Measurements from ENCODE around the gene C1QL2.
A peak's percentile ranks its signal among the peaks of the same experiment; 100 is the strongest.

Gene C1QL2

DNA sequence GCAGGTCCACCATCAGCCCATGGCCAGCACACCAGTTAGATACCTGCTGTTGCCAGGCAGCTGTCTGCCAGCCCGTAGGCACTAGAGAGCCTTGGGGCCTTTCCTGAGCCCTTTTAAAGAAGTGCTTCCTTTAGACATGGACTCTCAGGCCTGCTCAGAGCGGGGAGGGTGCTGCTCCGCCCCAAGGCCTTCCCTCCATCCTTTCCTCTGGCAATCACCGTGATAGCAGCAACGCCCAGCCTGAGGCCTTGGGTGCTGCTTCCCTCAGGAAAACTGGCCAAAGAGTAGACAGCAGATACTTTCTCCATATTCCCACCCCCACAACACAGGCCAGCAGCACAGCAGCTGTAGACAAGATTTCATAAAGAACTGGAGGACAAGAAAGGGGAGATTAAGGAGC lies 22.3 kb upstream of the C1QL2 start:
- no peak overlapping the region for H3K4me3 ChIP-seq (ENCODE audit: low read length)
- TF ChIP-seq, protein P1, sequence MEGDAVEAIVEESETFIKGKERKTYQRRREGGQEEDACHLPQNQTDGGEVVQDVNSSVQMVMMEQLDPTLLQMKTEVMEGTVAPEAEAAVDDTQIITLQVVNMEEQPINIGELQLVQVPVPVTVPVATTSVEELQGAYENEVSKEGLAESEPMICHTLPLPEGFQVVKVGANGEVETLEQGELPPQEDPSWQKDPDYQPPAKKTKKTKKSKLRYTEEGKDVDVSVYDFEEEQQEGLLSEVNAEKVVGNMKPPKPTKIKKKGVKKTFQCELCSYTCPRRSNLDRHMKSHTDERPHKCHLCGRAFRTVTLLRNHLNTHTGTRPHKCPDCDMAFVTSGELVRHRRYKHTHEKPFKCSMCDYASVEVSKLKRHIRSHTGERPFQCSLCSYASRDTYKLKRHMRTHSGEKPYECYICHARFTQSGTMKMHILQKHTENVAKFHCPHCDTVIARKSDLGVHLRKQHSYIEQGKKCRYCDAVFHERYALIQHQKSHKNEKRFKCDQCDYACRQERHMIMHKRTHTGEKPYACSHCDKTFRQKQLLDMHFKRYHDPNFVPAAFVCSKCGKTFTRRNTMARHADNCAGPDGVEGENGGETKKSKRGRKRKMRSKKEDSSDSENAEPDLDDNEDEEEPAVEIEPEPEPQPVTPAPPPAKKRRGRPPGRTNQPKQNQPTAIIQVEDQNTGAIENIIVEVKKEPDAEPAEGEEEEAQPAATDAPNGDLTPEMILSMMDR (IDR thresholded peaks at IDR 0.05; ENCODE audit: insufficient read depth, low read depth, low read length, missing control alignments): no peak
- DNase-seq (ENCODE audit: low read depth): no peak

- DNase-seq (ENCODE audit: low read depth): no peak
- no peak overlapping the region for H3K4me3 ChIP-seq (ENCODE audit: low read length)
- TF ChIP-seq, protein P1 (IDR thresholded peaks at IDR 0.05; ENCODE audit: insufficient read depth, low read depth, low read length, missing control alignments): no peak
Observed at GRCh38 chr2:119179991-119180390, 21.4 kb upstream of the C1QL2 start.

GRCh38 chr2:119179202-119179601 lies 20.7 kb upstream of the C1QL2 start:
- TF ChIP-seq, protein P1 (IDR thresholded peaks at IDR 0.05; ENCODE audit: insufficient read depth, low read depth, low read length, missing control alignments): no peak
- no peak overlapping the region for H3K4me3 ChIP-seq (ENCODE audit: low read length)
- DNase-seq (ENCODE audit: low read depth): peak; percentile 58

DNA sequence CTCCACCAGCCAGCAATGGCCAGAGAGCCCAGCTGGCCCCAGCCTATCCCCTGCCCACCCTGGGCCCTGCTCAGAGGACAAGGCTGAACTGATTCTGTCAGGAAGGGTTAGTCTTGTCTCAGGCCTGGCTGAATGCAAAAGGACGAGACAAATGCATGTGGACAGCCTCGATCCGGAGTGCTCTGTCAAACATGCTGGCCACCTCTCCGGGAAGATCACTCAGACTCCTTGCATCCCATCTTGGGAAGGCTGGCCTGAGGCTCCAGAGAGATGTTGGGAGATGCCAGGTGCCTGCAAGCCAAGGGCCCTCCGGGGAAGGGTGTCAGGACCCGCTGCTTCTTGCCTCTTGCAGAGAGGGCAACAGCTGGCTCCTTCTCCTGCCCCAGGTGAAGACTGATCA lies 20.2 kb upstream of the C1QL2 start:
- H3K4me3 ChIP-seq (ENCODE audit: low read length): no peak overlapping the region
- TF ChIP-seq, protein P1 (IDR thresholded peaks at IDR 0.05; ENCODE audit: insufficient read depth, low read depth, low read length, missing control alignments): no peak

DNA sequence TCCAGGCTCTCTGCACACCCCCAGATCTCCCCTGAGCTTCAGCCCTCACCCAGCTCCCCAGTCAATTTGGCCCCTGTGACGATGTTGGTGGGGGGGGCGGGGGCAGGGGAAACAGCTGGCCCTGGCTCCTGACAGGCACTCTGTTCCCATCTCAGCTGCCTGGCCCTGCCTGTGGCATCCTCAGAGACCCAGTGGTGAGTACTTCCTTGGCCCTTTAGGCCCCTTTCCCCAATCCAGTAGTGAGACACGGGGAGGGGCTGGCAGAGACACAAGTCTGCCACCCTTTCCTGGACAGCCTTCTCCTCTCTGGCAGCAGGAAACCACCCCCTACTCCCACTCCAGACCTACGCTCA lies 19.3 kb upstream of the C1QL2 start:
- DNase-seq (ENCODE audit: low read depth): no peak
- no peak overlapping the region for H3K4me3 ChIP-seq (ENCODE audit: low read length)
- TF ChIP-seq, protein P1 (IDR thresholded peaks at IDR 0.05; ENCODE audit: insufficient read depth, low read depth, low read length, missing control alignments): no peak

More for the DNA sequence above, 20.2 kb upstream of the C1QL2 start:
- no peak for DNase-seq (ENCODE audit: low read depth)

GRCh38 chr2:119177171-119177837 lies 18.8 kb upstream of the C1QL2 start:
- TF ChIP-seq, protein P1 (IDR thresholded peaks at IDR 0.05; ENCODE audit: insufficient read depth, low read depth, low read length, missing control alignments): no peak
- no peak for DNase-seq (ENCODE audit: low read depth)
- H3K4me3 ChIP-seq (ENCODE audit: low read length): no peak overlapping the region

DNA sequence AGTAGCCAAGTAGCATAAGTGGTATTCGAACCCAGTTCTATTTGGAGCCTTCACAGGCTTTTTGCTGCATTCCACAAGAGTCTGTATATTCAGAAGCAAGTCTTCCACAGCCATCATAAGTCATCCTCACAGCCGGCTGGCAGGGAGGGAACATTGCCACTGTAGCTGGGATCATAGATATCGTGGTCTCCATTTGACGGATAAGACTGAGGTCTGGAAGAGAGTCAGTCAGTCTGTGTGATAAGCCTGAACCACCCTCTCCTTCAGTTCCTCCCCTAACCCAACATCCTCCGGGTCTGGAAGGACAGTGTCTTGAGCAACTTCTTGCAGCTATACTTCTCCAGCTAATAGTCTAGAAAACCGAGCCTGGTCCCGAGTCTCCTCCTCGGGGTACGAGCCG lies 17.0 kb upstream of the C1QL2 start:
- TF ChIP-seq, protein P1 (IDR thresholded peaks at IDR 0.05; ENCODE audit: insufficient read depth, low read depth, low read length, missing control alignments): no peak
- no peak overlapping the region for H3K4me3 ChIP-seq (ENCODE audit: low read length)
- no peak for DNase-seq (ENCODE audit: low read depth)
